RPMI7951 (cell line): ENCODE results near the gene YIPF3. TPM values are rescaled to one million over a fixed set of nuclear protein-coding genes. Genes with fewer than 3 reads are reported as not detected.
"Not testable (repeated sequence)": the region's sequence is repeated elsewhere in the genome, so short reads cannot be mapped to it uniquely, and the experiment has no call there.

Source experiments
- DNase-seq: peaks from one replicate; pipeline ENCODE4 v3.0.0-alpha.2; 2012; ENCODE audit warnings: low read depth
- total RNA-seq: library from RNA; depleted of rRNA; stranded (reverse); fragments of >200 nt; shearing (Covaris generic); gene quantifications from 2 replicates; pipeline ENCODE4 v1.2.3, GENCODE V29; 2014

The YIPF3 gene
- total RNA-seq, 1 experiment from 2014 or later, result 139 TPM

GRCh38 chr6:43493230-43493629, 23.5 kb downstream of the YIPF3 start:
- DNase-seq, result no peak

GRCh38 chr6:43492673-43493072, 24.1 kb downstream of the YIPF3 start:
- DNase-seq, result no peak

DNA sequence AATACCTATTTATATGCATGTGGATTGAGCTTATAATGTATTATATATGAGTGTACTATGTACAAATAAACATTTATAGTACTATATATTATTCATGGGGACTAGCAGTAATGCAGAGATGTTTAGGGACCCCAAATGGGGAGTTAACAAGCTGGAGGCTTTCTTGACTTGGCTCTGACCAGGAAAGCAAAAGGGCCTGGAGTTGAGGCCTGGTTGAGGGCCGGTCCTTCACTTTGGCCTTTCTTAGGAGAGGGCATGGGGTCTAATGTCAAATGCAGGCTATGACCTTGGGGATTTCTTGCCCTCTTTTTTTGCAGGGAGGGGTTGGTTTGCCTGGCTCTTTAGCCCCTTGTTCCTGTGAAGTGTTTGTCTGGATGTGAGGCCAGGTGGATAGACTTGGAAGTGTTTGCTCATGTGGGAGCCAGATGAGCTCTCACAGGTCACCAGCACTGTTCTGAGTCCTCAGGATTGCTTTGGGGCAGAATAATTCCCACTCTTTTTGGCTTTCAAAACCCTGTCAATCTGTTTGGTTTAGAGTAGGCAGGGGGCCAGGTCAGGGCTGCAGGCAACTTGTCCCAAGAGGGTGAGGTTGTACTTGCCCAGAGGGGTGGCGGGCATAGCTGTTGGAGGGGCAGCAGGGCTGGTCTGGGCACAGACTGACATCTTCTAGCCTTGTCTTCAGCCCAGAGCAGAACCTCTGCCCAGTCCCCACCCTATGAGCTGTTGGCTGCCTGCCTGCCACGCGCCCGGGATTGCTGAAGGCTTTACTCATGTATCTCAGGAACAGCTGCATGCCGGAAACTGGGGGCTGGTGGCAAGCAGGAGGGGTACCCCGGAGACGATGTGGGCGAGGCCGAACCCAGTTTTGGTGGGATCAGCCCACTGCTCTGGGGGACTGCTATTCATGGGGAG, 24.7 kb downstream of the YIPF3 start:
- DNase-seq, result peak; percentile 77

DNA sequence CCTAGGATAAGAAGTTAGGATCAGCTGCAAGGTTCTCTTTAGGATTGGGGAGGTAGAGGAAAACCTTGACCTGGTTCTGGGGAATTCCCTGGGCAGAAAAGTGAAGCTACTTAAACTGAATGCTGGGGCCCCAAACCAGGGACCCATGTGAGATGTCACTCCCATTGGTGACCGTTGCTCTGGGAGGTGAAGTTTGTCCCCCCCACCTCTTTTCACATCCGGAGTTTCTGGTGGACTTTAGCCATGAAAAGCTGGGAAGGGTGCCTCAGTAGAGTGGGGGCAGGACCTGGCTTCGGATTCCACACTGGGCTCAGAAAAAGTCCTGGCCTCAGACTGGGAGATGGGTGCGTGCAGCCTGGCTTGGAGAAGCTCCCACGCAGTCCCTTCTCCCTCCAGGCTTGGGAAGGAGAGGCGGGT, 26.2 kb downstream of the YIPF3 start:
- no peak for DNase-seq

- DNase-seq, result peak; percentile 58
Measured at GRCh38 chr6:43489277-43490072, 27.3 kb downstream of the YIPF3 start.

DNA sequence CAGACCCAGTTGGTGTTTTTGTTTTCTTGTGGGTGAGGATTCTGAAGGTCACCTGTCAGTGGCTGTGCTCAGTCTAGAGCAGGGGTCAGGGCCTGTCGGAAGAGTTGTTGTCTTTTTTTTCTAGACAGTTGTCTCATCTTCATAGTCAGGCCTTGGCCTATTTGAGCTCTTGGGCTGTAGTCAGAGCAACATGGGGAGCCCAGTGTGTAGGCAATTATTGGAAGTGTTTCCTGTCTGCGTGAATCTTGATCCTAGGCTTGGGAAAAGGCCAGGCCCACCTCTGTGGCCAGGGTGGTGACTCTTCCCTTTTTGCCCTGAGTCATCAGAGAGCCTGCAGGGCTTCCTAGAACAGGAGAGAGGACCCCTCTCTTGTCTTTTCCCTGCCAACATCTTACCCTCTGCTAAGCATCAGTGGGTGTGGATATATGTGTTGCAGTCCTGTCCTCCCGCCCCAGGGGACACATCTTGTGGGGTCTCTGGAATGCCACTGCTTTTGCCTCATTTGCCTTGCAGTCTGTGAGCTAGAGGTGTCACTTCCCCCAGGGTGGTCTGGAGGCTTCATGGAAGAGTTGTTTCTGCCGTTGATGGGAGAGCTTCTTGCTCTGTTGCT, 28.0 kb downstream of the YIPF3 start:
- DNase-seq, result peak; percentile 74

GRCh38 chr6:43481591-43482236, 35.0 kb downstream of the YIPF3 start:
- DNase-seq, result no peak

- no peak for DNase-seq
Measured at GRCh38 chr6:43481075-43481474, 35.7 kb downstream of the YIPF3 start.

- DNase-seq, result no peak
Measured at GRCh38 chr6:43478008-43478372, 38.7 kb downstream of the YIPF3 start.

GRCh38 chr6:43477235-43478007, 39.3 kb downstream of the YIPF3 start, which contains the start of gene TJAP1:
TSS of gene TJAP1 (plus strand) at chr6:43477570. CDS start at chr6:43499002, 21,432 bp downstream.
- DNase-seq, result peak; percentile 84

DNA sequence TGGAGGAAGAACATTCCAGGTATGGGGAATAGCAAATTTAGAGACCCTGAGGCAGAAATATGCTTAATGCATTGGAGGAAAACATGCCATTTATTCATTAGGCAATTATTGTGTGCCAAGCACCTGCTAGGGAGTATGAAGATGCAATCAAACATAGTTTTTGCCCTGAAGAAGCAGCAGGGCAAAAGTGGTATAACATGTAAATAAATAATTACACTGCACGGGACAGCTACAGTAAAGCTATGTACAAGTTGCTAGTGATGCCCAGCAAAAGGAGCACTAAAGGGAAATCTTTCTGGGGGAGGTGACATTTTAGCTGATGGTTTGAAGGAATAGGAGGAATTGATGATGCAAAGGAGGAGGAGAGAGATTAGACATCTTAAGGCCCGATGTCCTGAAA, 40.0 kb downstream of the YIPF3 start:
- DNase-seq, result no peak

DNA sequence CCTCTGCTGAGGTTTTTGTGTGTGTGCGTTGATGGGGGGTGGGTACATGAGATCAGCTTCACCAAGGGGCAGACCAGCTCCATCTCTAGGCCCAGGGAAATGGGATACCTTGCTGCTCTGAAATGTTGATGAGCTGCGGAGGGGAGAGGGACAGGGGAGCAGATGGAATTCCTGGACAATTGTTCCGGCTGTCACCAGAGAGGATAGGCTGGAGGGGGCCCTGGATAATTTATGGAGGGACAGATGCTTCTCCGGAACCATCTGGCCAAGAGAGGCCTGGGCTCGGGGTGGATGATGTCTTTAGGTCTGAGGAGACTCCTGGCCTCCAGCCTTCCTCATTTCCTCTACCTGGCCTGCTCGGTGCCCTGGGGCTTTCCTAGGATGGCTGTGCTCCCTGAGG, 41.2 kb downstream of the YIPF3 start:
- DNase-seq, result no peak

DNA sequence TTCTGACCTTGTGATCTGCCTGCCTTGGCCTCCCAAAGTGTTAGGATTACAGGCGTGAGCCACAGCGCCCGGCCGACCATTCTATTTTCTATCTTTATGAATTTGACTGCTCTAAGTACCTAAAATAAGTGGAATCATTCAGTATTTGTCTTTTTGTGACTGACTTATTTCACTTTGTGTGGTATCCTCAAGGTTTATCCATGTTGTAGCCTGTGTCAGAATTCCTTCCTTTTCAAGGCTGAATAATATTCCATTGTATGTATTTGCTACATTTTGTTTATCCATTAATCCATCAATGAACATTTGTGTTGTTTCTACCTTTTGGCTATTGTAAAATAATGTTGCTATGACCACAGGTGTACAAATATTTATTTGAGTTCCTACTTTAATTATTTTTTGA, 44.2 kb downstream of the YIPF3 start:
- no peak for DNase-seq

GRCh38 chr6:43471399-43471798, 45.3 kb downstream of the YIPF3 start:
- DNase-seq, result no peak

- DNase-seq, result no peak
Measured at GRCh38 chr6:43469947-43470346, 46.8 kb downstream of the YIPF3 start.

DNA sequence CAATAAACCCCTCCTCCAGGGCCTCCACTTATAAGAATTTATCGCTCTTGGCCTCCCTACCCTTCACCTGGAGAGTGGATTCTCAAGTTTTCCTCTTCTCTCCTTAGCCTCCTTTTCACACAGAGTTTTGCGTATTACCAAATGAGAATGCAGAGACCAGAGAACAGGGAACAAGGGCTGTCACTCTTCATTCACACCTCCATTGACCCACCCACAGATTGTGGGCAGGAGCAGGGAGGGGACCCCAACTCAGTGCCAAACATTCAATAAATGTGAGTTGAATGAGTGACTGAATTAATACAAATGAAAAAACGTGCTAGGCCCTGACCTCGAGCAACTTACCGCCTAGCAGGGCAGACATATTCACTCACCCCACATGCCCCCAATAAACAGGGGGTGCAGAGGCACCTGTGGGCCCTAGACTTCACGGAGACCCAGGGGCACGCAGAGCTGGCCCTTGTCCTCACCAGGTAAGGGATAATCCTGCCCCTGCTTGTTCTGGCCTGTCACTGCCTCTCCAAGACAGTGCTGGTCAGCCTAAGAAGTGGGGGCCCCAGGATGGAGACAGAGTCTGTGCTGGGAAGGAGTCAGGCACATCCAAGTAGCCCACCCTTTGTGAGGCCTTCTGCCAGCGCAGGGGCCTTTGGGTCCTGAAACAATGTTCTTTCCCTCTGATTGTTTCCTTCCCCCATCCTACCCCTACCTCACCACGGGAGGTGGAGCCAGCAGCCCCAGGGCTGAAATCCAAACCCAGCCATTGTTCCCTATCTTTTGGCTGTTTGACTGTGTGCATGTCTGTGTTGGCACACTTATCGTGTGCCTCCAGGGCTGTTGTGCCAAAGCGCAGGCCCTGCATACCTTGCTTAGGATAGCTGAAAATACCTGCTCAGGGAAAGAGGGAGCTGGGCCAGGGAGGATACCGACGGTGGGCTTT, 47.7 kb downstream of the YIPF3 start:
- no peak for DNase-seq

DNA sequence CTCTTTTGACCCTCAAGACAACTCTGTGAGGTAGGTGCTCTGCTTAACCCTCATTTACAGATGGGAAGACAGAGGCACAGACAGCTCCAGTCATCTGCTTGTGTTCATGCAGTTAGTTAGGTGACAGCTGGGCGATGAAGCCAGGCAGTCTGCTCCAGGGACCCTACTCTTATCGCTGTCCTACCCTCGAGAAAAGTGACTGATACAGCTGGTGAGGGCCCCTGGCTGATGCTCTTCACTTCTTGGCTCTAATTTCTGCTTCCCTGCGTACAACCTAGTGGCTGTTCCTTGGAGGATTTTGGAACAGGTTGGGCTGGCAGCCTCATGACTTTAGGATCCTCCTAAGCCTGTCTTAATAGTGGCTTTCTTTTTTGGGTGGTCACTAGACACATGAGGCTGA, 48.5 kb downstream of the YIPF3 start:
- DNase-seq, result no peak

DNA sequence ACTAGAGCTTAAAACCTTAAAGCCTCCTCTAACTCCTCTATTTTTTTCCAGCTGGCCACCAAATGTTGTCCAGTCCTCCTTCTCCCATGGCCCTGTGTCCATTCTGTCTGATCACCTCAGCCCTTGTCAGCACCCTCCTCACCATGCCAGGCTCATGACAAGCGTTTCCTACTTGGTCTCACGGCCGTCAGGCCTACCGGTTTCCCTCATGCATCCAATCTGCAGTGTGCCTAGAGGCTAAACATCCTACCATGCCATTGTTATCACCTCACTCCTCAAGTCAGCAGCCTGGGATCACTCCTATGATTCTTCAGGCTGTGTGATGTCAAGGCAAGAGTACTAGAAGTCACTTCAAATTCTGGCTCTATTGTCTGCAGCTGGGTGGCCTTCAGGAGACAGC, 49.0 kb downstream of the YIPF3 start:
- DNase-seq, result no peak

DNA sequence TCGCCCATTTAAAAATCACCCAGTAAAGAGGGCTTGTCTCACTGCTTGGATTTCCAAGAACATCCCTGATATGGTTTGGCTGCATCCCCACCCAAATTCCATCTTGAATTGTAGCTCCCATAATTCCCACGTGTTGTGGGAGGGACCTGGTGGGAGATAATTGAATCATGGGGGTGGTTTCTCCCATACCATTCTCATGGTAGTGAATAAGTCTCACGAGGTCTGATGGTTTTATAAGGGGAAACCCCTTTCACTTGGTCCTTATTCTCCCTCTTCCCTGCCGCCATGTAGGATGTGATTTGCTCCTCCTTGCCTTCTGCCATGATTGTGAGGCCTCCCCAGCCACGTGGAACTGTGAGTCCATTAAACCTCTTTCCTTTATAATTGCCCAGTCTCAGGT, 49.5 kb downstream of the YIPF3 start:
- not testable (repeated sequence) for DNase-seq

DNA sequence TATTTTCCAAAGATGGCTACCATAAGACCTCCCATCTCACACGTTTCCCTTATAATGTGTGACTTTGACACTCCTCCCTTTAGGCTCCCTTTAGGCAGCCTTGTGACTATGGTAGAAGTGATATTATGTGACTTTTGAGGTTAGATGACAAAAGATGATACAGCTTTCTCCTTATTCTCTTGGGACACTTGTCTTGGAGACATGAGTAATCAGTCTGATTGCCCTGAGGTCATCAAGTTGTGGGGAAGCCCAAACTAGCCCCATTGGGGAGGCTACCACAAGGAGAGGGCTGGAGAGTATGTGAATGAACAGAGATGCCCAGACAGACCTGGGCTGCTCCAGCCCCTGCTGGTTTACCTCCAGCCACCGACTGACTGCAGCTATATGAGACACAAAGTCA, 50.8 kb downstream of the YIPF3 start:
- DNase-seq, result no peak
